PFSK-1 (cell line): ENCODE measurements around the gene PRSS56.

Experiments
- POLR2AphosphoS5 ChIP-seq: IDR thresholded peaks from 2 replicates; pipeline ENCODE4 v1.6.1; 2012; ENCODE audit warnings: low read depth, mild to moderate bottlenecking, control low read depth, low read length, moderate library complexity
- SIN3A ChIP-seq: IDR thresholded peaks from 2 replicates; pipeline ENCODE4 v1.6.1; 2012; ENCODE audit warnings: mild to moderate bottlenecking, low read length, moderate library complexity, borderline replicate concordance; ENCODE audit not compliant: insufficient read depth
- TF ChIP-seq, protein P1 (sequence below), 2 experiments: IDR thresholded peaks; 2 replicates each; pipeline versions ENCODE4 v1.6.1 to v1.8.0; 2011 to 2012; ENCODE audit warnings: low read depth in 2 of 2, low read length in 2 of 2, control low read depth in 1 of 2, inconsistent platforms in 1 of 2, mild to moderate bottlenecking in 1 of 2, moderate library complexity in 1 of 2; ENCODE audit not compliant: insufficient read depth in 1 of 2

DNA sequence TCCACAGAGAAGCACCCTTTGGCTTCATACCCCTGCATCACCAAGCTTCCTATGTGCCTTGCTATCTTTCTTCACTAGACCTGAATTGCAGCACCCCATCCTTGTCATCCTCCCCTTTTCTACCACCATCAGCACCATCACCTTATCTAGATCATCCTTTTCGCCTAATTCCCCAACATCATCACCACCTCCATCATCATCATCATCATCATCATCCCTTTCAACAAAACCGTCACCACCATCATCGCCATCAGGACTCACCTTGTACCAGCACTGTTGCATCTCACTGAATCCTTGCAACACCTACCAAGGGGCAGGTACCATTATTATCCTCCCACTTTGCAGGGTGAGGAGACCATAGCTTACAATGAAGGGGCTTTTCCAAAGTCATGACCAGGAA is 21.7 kb upstream of the PRSS56 start:
- TF ChIP-seq, protein P1, sequence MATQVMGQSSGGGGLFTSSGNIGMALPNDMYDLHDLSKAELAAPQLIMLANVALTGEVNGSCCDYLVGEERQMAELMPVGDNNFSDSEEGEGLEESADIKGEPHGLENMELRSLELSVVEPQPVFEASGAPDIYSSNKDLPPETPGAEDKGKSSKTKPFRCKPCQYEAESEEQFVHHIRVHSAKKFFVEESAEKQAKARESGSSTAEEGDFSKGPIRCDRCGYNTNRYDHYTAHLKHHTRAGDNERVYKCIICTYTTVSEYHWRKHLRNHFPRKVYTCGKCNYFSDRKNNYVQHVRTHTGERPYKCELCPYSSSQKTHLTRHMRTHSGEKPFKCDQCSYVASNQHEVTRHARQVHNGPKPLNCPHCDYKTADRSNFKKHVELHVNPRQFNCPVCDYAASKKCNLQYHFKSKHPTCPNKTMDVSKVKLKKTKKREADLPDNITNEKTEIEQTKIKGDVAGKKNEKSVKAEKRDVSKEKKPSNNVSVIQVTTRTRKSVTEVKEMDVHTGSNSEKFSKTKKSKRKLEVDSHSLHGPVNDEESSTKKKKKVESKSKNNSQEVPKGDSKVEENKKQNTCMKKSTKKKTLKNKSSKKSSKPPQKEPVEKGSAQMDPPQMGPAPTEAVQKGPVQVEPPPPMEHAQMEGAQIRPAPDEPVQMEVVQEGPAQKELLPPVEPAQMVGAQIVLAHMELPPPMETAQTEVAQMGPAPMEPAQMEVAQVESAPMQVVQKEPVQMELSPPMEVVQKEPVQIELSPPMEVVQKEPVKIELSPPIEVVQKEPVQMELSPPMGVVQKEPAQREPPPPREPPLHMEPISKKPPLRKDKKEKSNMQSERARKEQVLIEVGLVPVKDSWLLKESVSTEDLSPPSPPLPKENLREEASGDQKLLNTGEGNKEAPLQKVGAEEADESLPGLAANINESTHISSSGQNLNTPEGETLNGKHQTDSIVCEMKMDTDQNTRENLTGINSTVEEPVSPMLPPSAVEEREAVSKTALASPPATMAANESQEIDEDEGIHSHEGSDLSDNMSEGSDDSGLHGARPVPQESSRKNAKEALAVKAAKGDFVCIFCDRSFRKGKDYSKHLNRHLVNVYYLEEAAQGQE (IDR thresholded peaks at IDR 0.05; ENCODE audit: insufficient read depth in 1 of 2, low read depth in 2 of 2, low read length in 2 of 2): no peak
- TF ChIP-seq POLR2AphosphoS5 (no peak), SIN3A (no peak)
